Measurements from ENCODE around the gene TJP2.
"Not testable (repeated sequence)": the region's sequence is repeated elsewhere in the genome, so short reads cannot be mapped to it uniquely, and the experiment has no call there.

The TJP2 gene

GRCh38 chr9:69279084-69279731, 105.1 kb downstream of the TJP2 start:
- FAIRE-seq, result no peak
- no peak for DNase-seq (ENCODE audit: insufficient read length, low spot score)
- TF ChIP-seq POLR2A (IDR thresholded peaks at IDR 0.05; ENCODE audit: low read depth, low read length), result no peak

GRCh38 chr9:69279733-69280132, 105.7 kb downstream of the TJP2 start:
- no peak for TF ChIP-seq POLR2A (IDR thresholded peaks at IDR 0.05; ENCODE audit: low read depth, low read length)
- DNase-seq (ENCODE audit: insufficient read length, low spot score) (no peak), FAIRE-seq (no peak)

GRCh38 chr9:69283003-69283402, 108.9 kb downstream of the TJP2 start:
- FAIRE-seq (peak; percentile 75), DNase-seq (ENCODE audit: insufficient read length, low spot score) (no peak)
- no peak for TF ChIP-seq POLR2A (IDR thresholded peaks at IDR 0.05; ENCODE audit: low read depth, low read length)

GRCh38 chr9:69292078-69292477, 118.0 kb downstream of the TJP2 start:
- no peak for DNase-seq (ENCODE audit: insufficient read length, low spot score)
- no peak for FAIRE-seq
- TF ChIP-seq POLR2A (IDR thresholded peaks at IDR 0.05; ENCODE audit: low read depth, low read length), result no peak

GRCh38 chr9:69293156-69293555, 119.1 kb downstream of the TJP2 start:
- FAIRE-seq (no peak), DNase-seq (ENCODE audit: insufficient read length, low spot score) (no peak)
- no peak for TF ChIP-seq POLR2A (IDR thresholded peaks at IDR 0.05; ENCODE audit: low read depth, low read length)

- TF ChIP-seq POLR2A (IDR thresholded peaks at IDR 0.05; ENCODE audit: low read depth, low read length), result no peak
- FAIRE-seq (no peak), DNase-seq (ENCODE audit: insufficient read length, low spot score) (no peak)
Measured at GRCh38 chr9:69295872-69296552, 121.9 kb downstream of the TJP2 start.

- FAIRE-seq, result peak; percentile 20
- no peak for DNase-seq (ENCODE audit: insufficient read length, low spot score)
- no peak for TF ChIP-seq POLR2A (IDR thresholded peaks at IDR 0.05; ENCODE audit: low read depth, low read length)
Measured at GRCh38 chr9:69297300-69297980, 123.4 kb downstream of the TJP2 start.

- FAIRE-seq, result no peak
- no peak for DNase-seq (ENCODE audit: insufficient read length, low spot score)
- TF ChIP-seq POLR2A (IDR thresholded peaks at IDR 0.05; ENCODE audit: low read depth, low read length), result no peak
Measured at GRCh38 chr9:69299315-69299714, 125.2 kb downstream of the TJP2 start.

GRCh38 chr9:69299826-69300225, 125.7 kb downstream of the TJP2 start:
- no peak for TF ChIP-seq POLR2A (IDR thresholded peaks at IDR 0.05; ENCODE audit: low read depth, low read length)
- FAIRE-seq, result no peak
- DNase-seq (ENCODE audit: insufficient read length, low spot score), result no peak

- no peak for FAIRE-seq
- TF ChIP-seq POLR2A (IDR thresholded peaks at IDR 0.05; ENCODE audit: low read depth, low read length), result no peak
- no peak for DNase-seq (ENCODE audit: insufficient read length, low spot score)
Measured at GRCh38 chr9:69303331-69303730, 129.3 kb downstream of the TJP2 start.

GRCh38 chr9:69306895-69307445, 132.9 kb downstream of the TJP2 start:
- DNase-seq (ENCODE audit: insufficient read length, low spot score); FAIRE-seq: not testable (repeated sequence)

- FAIRE-seq, result no peak
- DNase-seq (ENCODE audit: insufficient read length, low spot score), result no peak
- TF ChIP-seq POLR2A (IDR thresholded peaks at IDR 0.05; ENCODE audit: low read depth, low read length), result no peak
Measured at GRCh38 chr9:69307446-69308205, 133.5 kb downstream of the TJP2 start.

GRCh38 chr9:69308206-69308931, 134.3 kb downstream of the TJP2 start:
- TF ChIP-seq POLR2A (IDR thresholded peaks at IDR 0.05; ENCODE audit: low read depth, low read length), result no peak
- FAIRE-seq, result no peak
- no peak for DNase-seq (ENCODE audit: insufficient read length, low spot score)

Measured in H54 (cell line).